Neural cell (in vitro differentiated cells): ENCODE data around the gene SERINC5. TPM values are rescaled to one million over a fixed set of nuclear protein-coding genes. Genes with fewer than 3 reads are reported as not detected.

Experiments
- H2AFZ ChIP-seq: fragments of 200-600, 300-800 bp; sonication (generic), shearing (Covaris generic); 2 replicates; pipeline ENCODE4 v1.6.0; 2014; ENCODE audit warnings: low read depth, mild to moderate bottlenecking, antibody characterized with exemption, low read length, moderate library complexity
- H3F3A ChIP-seq: fragments of 200-600 bp; shearing (Covaris generic); 2 replicates; pipeline ENCODE4 v1.6.1; 2016; ENCODE audit warnings: mild to moderate bottlenecking, moderate library complexity, mixed read lengths, antibody characterized with exemption, low read length; ENCODE audit not compliant: insufficient read depth, poor library complexity, severe bottlenecking
- H3K27ac ChIP-seq: fragments of 200-600, 300-800 bp; sonication (generic), shearing (Covaris generic); 2 replicates; pipeline ENCODE4 v1.5.1; 2014; ENCODE audit warnings: mild to moderate bottlenecking, low read length, moderate library complexity
- H3K27me3 ChIP-seq: fragments of 300-800, 200-600 bp; sonication (generic), shearing (Covaris generic); 2 replicates; pipeline ENCODE4 v1.6.0; 2014; ENCODE audit warnings: mild to moderate bottlenecking, low read depth, low read length, moderate library complexity; ENCODE audit not compliant: insufficient read depth
- H3K36me3 ChIP-seq: fragments of 300-800, 200-600 bp; sonication (generic), shearing (Covaris generic); 2 replicates; pipeline ENCODE4 v1.5.1; 2014; ENCODE audit warnings: mild to moderate bottlenecking, antibody characterized with exemption, low read length, moderate library complexity; ENCODE audit not compliant: insufficient read depth
- H3K4me2 ChIP-seq: fragments of 300-800, 200-600 bp; sonication (generic), shearing (Covaris generic); 2 replicates; pipeline ENCODE4 v1.6.0; 2014; ENCODE audit warnings: mild to moderate bottlenecking, low read length
- H3K4me3 ChIP-seq: fragments of 300-800, 200-600 bp; sonication (generic), shearing (Covaris generic); 2 replicates; pipeline ENCODE4 v1.5.1; 2014; ENCODE audit warnings: mild to moderate bottlenecking, low read length, moderate library complexity
- H3K79me2 ChIP-seq: fragments of 200-600 bp; shearing (Covaris generic); replicated peaks from 2 replicates; pipeline ENCODE4 v1.6.0; 2014; ENCODE audit warnings: mild to moderate bottlenecking, low read length, moderate library complexity; ENCODE audit not compliant: insufficient read depth
- H3K9ac ChIP-seq: fragments of 300-800, 200-600 bp; sonication (generic), shearing (Covaris generic); 2 replicates; pipeline ENCODE4 v1.6.1; 2016; ENCODE audit warnings: mild to moderate bottlenecking, low read length, mixed read lengths
- H3K9me2 ChIP-seq: fragments of 200-600 bp; shearing (Covaris generic); 2 replicates; pipeline ENCODE4 v1.6.1; 2016; ENCODE audit warnings: mild to moderate bottlenecking, low read length, mixed read lengths; ENCODE audit not compliant: insufficient read depth
- H3K9me3 ChIP-seq: fragments of 200-600, 300-800 bp; sonication (generic), shearing (Covaris generic); 2 replicates; pipeline ENCODE4 v1.6.1; 2016; ENCODE audit warnings: mild to moderate bottlenecking, mixed run types, low read length, moderate library complexity, mixed read lengths
- H4K20me1 ChIP-seq: fragments of 200-600 bp; shearing (Covaris generic); 2 replicates; pipeline ENCODE4 v1.6.1; 2016; ENCODE audit warnings: mild to moderate bottlenecking, mixed run types; ENCODE audit not compliant: insufficient read depth
- EP300 ChIP-seq: fragments of 450-650 bp; conservative IDR thresholded peaks from 2 replicates; pipeline ENCODE4 v1.6.1; 2014; ENCODE audit warnings: antibody characterized with exemption, mild to moderate bottlenecking, moderate library complexity; ENCODE audit not compliant: poor library complexity, severe bottlenecking
- EZH2 ChIP-seq: fragments of 200-600, 300-800 bp; shearing (Covaris generic), sonication (generic); IDR thresholded peaks from 2 replicates; pipeline ENCODE4 v1.6.1; 2014; ENCODE audit warnings: antibody characterized with exemption, low read length, borderline replicate concordance, mild to moderate bottlenecking; ENCODE audit not compliant: insufficient read depth, poor library complexity, severe bottlenecking
- MXI1 ChIP-seq: fragments of 450-650 bp; conservative IDR thresholded peaks from 2 replicates; pipeline ENCODE4 v1.6.1; 2014; ENCODE audit warnings: antibody characterized with exemption, mild to moderate bottlenecking; ENCODE audit not compliant: poor library complexity, severe bottlenecking
- POLR2AphosphoS5 ChIP-seq: IDR thresholded peaks from 2 replicates; pipeline ENCODE4 v1.6.1; 2012
- RAD21 ChIP-seq: fragments of 450-650 bp; conservative IDR thresholded peaks from 2 replicates; pipeline ENCODE4 v1.6.1; 2014; ENCODE audit warnings: antibody characterized with exemption, mild to moderate bottlenecking, moderate library complexity
- SMC3 ChIP-seq: fragments of 450-650 bp; conservative IDR thresholded peaks from 2 replicates; pipeline ENCODE4 v1.6.1; 2014; ENCODE audit warnings: antibody characterized with exemption, mild to moderate bottlenecking, moderate library complexity; ENCODE audit not compliant: poor library complexity
- TAF1 ChIP-seq: IDR thresholded peaks from 2 replicates; pipeline ENCODE4 v1.6.1; 2012; ENCODE audit warnings: low read depth
- polyA plus RNA-seq: library from polyadenylated mRNA; depleted of rRNA; stranded (reverse); fragments of >200 nt; gene quantifications from 2 replicates; pipeline ENCODE4 v1.2.3, GENCODE V29; 2014
- TF ChIP-seq, protein P1 (sequence below): fragments of 450-650 bp; IDR thresholded peaks from 2 replicates; pipeline ENCODE4 v1.5.1; 2014; ENCODE audit warnings: antibody characterized with exemption, mild to moderate bottlenecking, moderate library complexity; ENCODE audit not compliant: poor library complexity, severe bottlenecking
- TF ChIP-seq, protein P2 (sequence below): IDR thresholded peaks from 2 replicates; pipeline ENCODE4 v1.6.1; 2012; ENCODE audit warnings: borderline replicate concordance

The SERINC5 gene
- polyA plus RNA-seq, 1 donor from 2014 or later, result 5.8 TPM

- Histone ChIP-seq H3F3A (no peaks in the 10 kb centered on the region), H3K9ac (no peak overlapping the region), H2AFZ (no peak overlapping the region), H3K4me2 (no peak overlapping the region), H3K9me3 (no peaks in the 10 kb centered on the region), H3K79me2 (no peaks in the 10 kb centered on the region), H3K27me3 (no peaks in the 10 kb centered on the region), H4K20me1 (no peaks in the 10 kb centered on the region), H3K27ac (no peak overlapping the region), H3K36me3 (no peaks in the 10 kb centered on the region), H3K4me3 (no peak overlapping the region), H3K9me2 (no peaks in the 10 kb centered on the region)
- TF ChIP-seq TAF1 (no peak), SMC3 (no peak), RAD21 (no peak), EP300 (no peak), MXI1 (no peak), POLR2AphosphoS5 (no peak), EZH2 (no peak)
- TF ChIP-seq, protein P1, sequence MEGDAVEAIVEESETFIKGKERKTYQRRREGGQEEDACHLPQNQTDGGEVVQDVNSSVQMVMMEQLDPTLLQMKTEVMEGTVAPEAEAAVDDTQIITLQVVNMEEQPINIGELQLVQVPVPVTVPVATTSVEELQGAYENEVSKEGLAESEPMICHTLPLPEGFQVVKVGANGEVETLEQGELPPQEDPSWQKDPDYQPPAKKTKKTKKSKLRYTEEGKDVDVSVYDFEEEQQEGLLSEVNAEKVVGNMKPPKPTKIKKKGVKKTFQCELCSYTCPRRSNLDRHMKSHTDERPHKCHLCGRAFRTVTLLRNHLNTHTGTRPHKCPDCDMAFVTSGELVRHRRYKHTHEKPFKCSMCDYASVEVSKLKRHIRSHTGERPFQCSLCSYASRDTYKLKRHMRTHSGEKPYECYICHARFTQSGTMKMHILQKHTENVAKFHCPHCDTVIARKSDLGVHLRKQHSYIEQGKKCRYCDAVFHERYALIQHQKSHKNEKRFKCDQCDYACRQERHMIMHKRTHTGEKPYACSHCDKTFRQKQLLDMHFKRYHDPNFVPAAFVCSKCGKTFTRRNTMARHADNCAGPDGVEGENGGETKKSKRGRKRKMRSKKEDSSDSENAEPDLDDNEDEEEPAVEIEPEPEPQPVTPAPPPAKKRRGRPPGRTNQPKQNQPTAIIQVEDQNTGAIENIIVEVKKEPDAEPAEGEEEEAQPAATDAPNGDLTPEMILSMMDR, result no peak
- TF ChIP-seq, protein P2, sequence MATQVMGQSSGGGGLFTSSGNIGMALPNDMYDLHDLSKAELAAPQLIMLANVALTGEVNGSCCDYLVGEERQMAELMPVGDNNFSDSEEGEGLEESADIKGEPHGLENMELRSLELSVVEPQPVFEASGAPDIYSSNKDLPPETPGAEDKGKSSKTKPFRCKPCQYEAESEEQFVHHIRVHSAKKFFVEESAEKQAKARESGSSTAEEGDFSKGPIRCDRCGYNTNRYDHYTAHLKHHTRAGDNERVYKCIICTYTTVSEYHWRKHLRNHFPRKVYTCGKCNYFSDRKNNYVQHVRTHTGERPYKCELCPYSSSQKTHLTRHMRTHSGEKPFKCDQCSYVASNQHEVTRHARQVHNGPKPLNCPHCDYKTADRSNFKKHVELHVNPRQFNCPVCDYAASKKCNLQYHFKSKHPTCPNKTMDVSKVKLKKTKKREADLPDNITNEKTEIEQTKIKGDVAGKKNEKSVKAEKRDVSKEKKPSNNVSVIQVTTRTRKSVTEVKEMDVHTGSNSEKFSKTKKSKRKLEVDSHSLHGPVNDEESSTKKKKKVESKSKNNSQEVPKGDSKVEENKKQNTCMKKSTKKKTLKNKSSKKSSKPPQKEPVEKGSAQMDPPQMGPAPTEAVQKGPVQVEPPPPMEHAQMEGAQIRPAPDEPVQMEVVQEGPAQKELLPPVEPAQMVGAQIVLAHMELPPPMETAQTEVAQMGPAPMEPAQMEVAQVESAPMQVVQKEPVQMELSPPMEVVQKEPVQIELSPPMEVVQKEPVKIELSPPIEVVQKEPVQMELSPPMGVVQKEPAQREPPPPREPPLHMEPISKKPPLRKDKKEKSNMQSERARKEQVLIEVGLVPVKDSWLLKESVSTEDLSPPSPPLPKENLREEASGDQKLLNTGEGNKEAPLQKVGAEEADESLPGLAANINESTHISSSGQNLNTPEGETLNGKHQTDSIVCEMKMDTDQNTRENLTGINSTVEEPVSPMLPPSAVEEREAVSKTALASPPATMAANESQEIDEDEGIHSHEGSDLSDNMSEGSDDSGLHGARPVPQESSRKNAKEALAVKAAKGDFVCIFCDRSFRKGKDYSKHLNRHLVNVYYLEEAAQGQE, result no peak
Measured at GRCh38 chr5:80151890-80152289, 104.0 kb downstream of the SERINC5 start.

- Histone ChIP-seq H3K9me2 (no peaks in the 10 kb centered on the region), H2AFZ (no peak overlapping the region), H3K79me2 (no peaks in the 10 kb centered on the region), H3K9ac (no peak overlapping the region), H3K27me3 (no peaks in the 10 kb centered on the region), H3K4me2 (no peak overlapping the region), H3K4me3 (no peak overlapping the region), H4K20me1 (no peaks in the 10 kb centered on the region), H3K36me3 (no peaks in the 10 kb centered on the region), H3K27ac (no peak overlapping the region), H3F3A (no peaks in the 10 kb centered on the region), H3K9me3 (no peaks in the 10 kb centered on the region)
- TF ChIP-seq TAF1, result no peak
- TF ChIP-seq EP300, result no peak
- no peak for TF ChIP-seq SMC3
- TF ChIP-seq, protein P1, result no peak
- TF ChIP-seq RAD21, result no peak
- TF ChIP-seq, protein P2, result no peak
- no peak for TF ChIP-seq EZH2
- TF ChIP-seq MXI1, result no peak
- no peak for TF ChIP-seq POLR2AphosphoS5
Measured at GRCh38 chr5:80150731-80151130, 105.1 kb downstream of the SERINC5 start.
